Activated CD8-positive, alpha-beta memory T cell treated with anti-CD3 and anti-CD28 coated beads for 4 hours (primary cell): Measurements from ENCODE around the gene ZXDC.

Experiments
- DNase-seq, 2 donors: peaks; one replicate each; pipeline ENCODE4 v3.0.0-alpha.2; 2020; ENCODE audit warnings: low read depth in 2 of 2

The ZXDC gene

DNA sequence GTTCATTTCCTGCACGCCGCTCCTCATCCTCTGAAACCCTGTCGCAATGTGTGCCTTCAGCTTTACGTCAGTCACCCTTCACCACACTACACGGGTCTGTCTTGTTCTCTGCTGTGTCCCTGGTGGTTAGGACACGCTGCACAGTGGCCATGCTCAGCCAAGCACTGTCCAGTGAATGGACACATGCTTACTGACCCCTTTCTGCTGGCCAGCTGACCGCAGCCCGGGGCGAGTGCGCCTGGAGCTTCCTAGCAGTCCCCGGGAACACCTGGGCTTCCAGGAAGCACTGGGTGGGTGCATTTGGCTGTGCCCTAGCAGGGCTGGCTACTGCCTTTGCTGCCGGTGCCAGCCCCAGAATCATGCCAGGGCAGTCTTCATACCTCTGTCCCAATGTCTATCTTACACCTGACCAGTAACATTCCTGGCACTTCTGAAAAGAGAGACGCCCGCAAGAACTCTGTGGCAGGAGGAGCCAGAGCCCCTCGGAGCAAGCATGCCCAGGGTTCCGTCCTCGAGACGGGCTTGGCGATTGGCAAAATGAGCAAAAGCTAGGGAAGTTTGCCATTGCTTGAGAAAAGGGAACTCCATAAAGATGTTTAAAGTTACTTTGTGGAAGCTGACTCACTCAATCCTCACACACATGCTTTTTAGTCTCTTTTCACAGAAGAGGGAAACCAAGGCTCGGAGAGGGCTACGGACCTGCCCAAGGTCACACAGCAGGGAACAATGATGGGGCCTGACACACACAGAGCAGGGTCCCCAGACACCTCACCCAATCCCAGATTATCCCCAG lies 15.7 kb upstream of the ZXDC start:
- DNase-seq: no peak

- no peak for DNase-seq
These were observed 14.9 kb upstream of the ZXDC start for GRCh38 chr3:126490619-126491018.

DNA sequence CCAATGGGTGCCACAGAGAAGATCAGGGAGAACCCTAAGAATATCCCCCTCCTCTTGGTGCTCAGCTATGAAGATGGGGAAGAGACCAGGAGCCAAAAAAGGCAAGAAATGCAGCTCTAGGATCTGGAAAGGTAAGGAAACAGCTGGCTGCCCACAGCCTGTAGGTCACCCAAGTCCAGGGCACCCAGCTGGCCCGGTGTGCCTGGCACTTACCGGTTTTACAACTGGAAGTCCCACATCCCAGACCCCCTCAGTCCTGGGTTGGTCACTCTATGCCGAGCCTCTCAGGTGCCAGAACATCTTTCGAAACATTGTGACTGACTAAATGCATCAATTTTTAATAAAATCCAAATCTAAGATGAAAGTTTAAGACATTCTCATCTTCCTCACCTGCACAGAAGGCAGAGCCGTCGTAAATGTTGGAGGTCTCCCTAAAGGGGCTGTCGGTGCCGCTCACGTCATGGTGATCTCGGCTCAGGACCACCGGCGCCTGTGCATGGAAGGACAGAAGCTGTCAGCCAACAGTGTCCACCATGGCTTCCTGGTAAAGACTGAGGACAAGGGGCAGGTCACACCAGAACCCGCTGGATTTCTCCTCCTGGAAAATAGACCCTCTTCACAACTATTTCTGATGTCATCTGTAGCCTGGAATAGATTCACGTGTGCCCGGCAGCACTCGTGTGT lies 13.3 kb upstream of the ZXDC start:
- DNase-seq: no peak

DNA sequence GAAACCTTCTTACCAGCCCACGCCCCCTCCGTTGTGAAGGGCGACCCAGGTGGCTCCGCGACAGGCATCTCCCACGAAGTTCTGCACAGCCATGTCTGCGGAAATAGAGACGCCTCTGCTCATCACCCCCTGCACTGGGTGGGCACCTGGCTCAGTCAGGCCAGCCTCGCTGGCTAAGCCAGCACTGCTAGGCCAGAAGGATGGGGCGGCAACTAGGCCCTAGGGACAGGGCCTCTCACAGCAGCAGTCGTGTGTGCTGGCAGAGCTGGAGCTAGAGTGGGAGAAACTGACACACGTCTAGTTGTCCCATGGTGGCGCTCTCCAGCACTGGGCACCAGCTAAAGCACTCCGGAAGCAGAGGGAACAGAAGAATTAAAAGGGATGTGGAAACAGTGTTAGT lies 12.5 kb upstream of the ZXDC start:
- DNase-seq: no peak

DNA sequence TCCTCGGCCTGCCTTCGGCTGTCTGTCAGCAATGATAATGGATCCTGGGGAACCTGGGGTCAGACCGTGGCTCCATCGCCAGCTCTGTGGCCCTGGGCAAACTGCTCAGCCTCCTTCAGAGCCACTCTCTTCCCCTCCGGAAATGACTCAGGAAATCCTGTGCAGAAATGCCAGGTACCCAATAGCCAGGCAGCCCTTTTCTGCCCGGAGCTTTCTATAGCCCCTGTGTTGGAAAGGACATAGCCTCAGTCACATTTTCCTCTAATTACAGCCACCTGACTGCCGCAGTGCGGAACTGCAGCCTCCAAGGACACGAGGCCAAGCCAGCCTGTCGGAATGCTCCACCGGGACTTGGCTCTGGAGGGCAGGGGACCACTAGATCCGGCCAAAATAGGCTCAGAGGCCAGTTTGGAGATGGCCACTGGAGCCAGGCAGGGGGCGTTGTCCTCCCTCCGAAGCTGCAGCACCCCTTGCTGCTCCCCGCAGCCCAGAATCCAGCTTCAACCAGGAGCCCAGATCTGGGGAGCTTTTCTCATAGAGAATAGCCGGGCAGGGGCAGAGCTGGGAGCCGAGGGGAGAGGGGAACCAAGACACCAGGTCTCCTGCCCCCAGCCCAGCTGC lies 11.6 kb upstream of the ZXDC start:
- no peak for DNase-seq

DNA sequence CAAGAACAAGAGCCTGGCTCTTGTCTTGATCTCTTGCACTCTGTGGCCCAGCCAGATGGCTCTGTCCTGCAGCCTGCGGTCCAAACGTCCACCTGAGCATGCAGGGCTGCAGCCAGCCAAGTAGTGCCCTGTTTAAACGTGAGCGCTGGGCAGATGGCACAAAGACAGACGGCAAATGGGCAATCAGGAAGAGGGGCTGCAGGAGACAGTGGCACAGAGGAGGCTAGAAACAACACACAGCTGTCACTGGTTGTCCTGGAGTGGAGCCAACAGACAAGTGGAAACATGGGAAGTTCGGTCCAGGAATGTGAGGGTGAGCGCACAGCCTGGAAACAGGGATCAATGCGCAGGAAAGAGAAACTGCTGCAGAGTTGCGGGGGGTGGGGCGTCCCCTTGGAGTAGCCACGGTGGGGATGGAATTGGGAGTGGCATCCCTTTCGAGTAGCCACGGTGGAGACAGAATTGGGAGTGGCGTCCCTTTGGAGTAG lies 10.7 kb upstream of the ZXDC start:
- DNase-seq: no peak

- no peak for DNase-seq
These were observed 10.3 kb upstream of the ZXDC start for GRCh38 chr3:126485956-126486355.

- no peak for DNase-seq
These were observed 9.6 kb upstream of the ZXDC start for GRCh38 chr3:126485176-126485897.

DNA sequence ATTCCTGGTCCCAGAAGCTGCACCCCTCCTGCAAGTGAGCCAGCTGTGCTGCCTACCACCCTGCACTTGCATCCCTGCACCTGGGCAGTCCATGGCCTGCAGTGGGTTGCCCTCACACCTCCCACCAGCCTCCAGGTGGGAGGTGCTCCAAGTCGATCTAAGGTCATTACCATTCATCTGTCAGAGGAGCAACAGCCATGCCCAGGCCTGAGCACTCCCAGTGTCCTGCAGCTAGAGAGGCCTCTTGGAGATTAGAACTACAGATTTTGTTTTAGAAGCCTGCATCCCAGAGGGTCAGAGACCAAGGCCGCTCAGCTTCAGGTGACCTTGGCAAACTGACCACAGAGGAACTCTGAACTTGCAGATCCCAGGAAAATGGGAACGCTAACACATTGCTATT lies 9.0 kb upstream of the ZXDC start:
- no peak for DNase-seq

GRCh38 chr3:126484148-126484547 lies 8.5 kb upstream of the ZXDC start:
- DNase-seq: no peak

- DNase-seq: no peak
These were observed 7.7 kb upstream of the ZXDC start for GRCh38 chr3:126483321-126483761.

DNA sequence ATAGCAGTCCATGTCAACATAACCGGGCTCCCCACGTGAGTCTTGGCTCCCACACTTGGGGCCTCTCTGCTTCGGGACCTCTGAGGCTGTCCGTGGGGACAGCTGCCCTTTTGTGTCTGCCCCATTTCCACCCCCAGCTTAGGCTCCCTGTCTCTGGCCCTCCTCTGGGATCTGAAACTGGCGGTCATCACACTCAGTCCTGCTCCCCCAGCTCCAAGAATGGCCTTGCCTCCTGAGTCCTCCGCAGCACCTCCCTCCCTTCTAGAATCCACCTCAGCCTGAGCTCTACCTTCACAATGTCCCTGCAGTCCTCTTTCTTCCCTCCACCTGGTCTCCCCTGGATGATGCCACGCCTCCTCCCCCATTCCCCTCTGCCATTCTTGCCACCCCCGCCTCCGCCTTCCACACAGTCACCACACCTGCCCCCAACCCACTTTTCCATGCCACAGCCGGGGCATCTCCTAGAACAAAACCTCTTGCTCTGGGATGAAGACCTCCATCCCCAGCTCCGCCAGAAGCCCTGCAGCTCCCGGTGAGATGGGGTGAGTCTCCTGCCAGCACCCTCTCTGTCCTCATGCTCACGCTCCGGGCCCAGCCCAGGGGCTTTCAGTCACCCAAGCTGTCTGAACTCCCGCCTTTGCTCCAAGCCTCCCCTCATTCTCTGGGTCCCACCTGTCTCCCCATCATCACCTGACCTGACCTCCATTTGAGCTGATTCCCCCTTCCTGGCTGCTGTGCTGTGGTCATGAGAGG lies 7.0 kb upstream of the ZXDC start:
- DNase-seq: no peak

GRCh38 chr3:126481808-126482502 lies 6.3 kb upstream of the ZXDC start:
- DNase-seq: no peak

GRCh38 chr3:126480861-126481260 lies 5.2 kb upstream of the ZXDC start:
- DNase-seq: no peak

DNA sequence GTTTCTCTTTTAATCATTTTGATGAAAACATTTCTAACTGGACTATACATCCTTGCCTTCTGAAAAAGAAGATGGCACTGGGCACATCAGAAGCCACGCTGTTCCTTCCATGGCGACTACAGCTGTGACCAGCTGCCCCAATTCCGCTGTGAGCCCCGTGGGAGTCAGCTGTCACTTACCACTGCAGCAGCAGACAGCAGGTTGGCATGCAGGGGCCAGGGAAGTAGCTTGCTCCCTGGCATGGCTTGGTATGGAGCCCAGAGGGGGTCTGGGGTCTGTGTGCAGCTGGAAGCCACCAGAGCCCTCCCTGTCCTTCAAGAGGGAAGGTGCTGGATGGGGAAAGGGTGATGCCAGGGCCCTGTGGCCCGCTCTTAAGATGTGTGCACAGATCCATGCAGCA lies 4.5 kb upstream of the ZXDC start:
- DNase-seq: no peak

DNA sequence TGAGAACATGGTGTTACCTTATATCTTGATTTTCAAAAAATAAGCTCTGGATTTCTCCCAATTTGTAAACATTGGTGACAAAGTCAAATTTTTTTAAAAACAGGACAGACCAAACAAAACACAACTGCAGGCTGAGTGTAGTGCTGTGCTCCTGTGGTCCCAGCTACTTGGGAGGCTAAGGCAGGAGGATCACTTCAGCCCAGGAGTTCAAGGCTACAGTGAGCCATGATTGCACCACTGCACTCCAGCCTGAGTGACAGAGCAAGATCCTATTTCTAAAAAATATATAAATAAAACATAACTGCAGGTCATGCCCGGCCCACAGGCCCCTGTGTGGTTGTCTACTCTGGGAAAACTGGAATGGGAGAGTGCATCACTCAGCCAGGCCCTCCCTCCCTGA lies 4.0 kb upstream of the ZXDC start:
- no peak for DNase-seq

DNA sequence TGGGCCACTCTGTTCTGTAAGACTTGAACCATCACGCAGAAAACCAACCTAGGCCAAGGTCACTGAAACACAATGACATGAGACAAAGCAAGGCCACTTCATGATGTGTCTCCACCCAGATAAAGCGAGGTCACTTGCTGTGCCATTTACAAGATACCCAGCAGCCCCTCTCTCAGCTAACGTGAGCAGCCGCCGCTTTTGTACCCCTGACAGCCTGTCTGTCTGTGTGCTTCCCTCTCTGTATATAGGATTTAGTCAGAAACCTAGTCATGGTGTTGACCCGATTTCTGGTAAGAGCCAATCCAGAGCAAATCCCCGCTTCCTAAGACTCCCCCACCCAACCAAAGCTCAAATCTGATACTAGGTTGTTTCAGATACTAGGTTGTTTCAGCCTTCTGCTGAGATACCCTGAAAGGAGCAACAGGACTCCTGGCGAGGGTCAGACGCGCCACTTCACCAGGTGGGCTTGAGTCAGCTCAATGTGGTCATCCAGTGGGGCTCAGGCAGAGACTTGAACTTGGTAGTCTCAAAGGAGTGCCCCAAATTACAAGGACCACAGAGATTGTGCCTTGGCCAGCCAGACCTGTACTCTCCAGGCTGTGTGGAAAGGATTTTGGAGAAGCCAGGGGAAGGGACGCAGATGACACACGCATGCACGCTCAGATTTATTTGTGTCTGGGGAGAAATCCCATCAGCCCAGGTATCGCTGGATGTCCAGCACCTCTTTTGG lies 3.1 kb upstream of the ZXDC start:
- DNase-seq: no peak

DNA sequence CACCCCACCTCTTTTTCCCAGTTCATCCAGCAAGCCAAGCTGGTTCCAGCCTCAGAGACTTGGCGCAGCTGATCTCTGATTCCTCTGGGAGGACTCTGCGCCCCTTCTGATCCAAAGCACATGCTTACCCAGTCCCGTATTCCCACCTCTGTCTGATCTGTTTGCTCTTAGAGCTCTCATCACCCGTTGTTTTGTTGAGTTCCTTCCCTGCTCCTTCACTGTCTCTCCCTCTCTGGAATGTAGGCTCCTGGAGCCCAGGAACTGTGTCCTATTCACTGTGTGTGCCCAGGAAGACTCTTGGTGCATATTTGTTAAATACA lies 1.3 kb upstream of the ZXDC start:
- no peak for DNase-seq

GRCh38 chr3:126476166-126477060 lies 722 bp upstream of the ZXDC start:
- DNase-seq: no peak
